Liver (tissue), 9 donors: ENCODE results near the gene OSGEPL1. TPM values are rescaled to one million over a fixed set of nuclear protein-coding genes. Genes with fewer than 3 reads are reported as not detected.

Experiments
- DNase-seq: peaks from one replicate; pipeline ENCODE4 v3.0.0-alpha.2; 2017; ENCODE audit warnings: low spot score
- H3K27ac ChIP-seq, 2 donors: one replicate each; pipeline ENCODE4 v1.7.0; 2013; ENCODE audit warnings: inconsistent platforms in 2 of 2, low read length in 2 of 2, control low read depth in 1 of 2, low read depth in 1 of 2, mild to moderate bottlenecking in 1 of 2
- H3K27me3 ChIP-seq, 4 donors: one replicate each; pipeline versions ENCODE4 v1.6.1 to v1.7.0; 2013; ENCODE audit warnings: low read length in 3 of 4, inconsistent platforms in 1 of 4, mild to moderate bottlenecking in 1 of 4, moderate library complexity in 1 of 4; ENCODE audit not compliant: control insufficient read depth in 4 of 4, insufficient read depth in 4 of 4
- H3K36me3 ChIP-seq, 4 donors: one replicate each; pipeline versions ENCODE4 v1.6.1 to v1.7.0; 2013; ENCODE audit warnings: low read length in 3 of 4, mild to moderate bottlenecking in 3 of 4, low read depth in 1 of 4, moderate library complexity in 1 of 4; ENCODE audit not compliant: control insufficient read depth in 4 of 4, insufficient read depth in 3 of 4
- H3K4me1 ChIP-seq, 4 donors: one replicate each; pipeline versions ENCODE4 v1.6.1 to v1.7.0; 2013; ENCODE audit warnings: low read length in 3 of 4, mild to moderate bottlenecking in 3 of 4, moderate library complexity in 1 of 4; ENCODE audit not compliant: control insufficient read depth in 4 of 4, insufficient read depth in 4 of 4
- H3K4me3 ChIP-seq, 3 donors: one replicate each; pipeline versions ENCODE4 v1.6.1 to v1.7.0; 2013; ENCODE audit warnings: low read length in 3 of 3, control low read depth in 1 of 3, low read depth in 1 of 3, mild to moderate bottlenecking in 1 of 3
- H3K9ac ChIP-seq, 2 donors: one replicate each; pipeline ENCODE4 v1.7.0; 2013; ENCODE audit warnings: low read length in 2 of 2, mild to moderate bottlenecking in 2 of 2, moderate library complexity in 2 of 2, control low read depth in 1 of 2, low read depth in 1 of 2
- H3K9me3 ChIP-seq, 4 donors: one replicate each; pipeline versions ENCODE4 v1.6.1 to v1.7.0; 2013; ENCODE audit warnings: low read length in 3 of 4; ENCODE audit not compliant: control insufficient read depth in 4 of 4
- EGR1 ChIP-seq, 2 donors: IDR thresholded peaks; 2 replicates each; pipeline ENCODE4 v1.6.1; 2016 to 2018; ENCODE audit warnings: antibody characterized with exemption in 2 of 2, low read depth in 2 of 2
- FOXA1 ChIP-seq: IDR thresholded peaks from 2 replicates; pipeline ENCODE4 v1.6.1; 2016; ENCODE audit warnings: antibody characterized with exemption
- FOXA2 ChIP-seq: IDR thresholded peaks from 2 replicates; pipeline ENCODE4 v1.6.1; 2016; ENCODE audit warnings: antibody characterized with exemption
- GABPA ChIP-seq, 2 donors: IDR thresholded peaks in 1 of 2; conservative IDR thresholded peaks in 1 of 2; 2 replicates each; pipeline ENCODE4 v1.6.1; 2016; ENCODE audit warnings: antibody characterized with exemption in 2 of 2, mild to moderate bottlenecking in 1 of 2, moderate library complexity in 1 of 2
- HNF4G ChIP-seq: IDR thresholded peaks from 2 replicates; pipeline ENCODE4 v1.6.1; 2016; ENCODE audit warnings: antibody characterized with exemption
- JUND ChIP-seq, 2 donors: IDR thresholded peaks; 2 replicates each; pipeline ENCODE4 v1.6.1; 2016; ENCODE audit warnings: antibody characterized with exemption in 2 of 2
- NR2F2 ChIP-seq: IDR thresholded peaks from 2 replicates; pipeline ENCODE4 v1.6.1; 2016; ENCODE audit warnings: antibody characterized with exemption
- RAD21 ChIP-seq, 2 donors: IDR thresholded peaks; 2 replicates each; pipeline ENCODE4 v1.6.1; 2016; ENCODE audit warnings: antibody characterized with exemption in 2 of 2, mild to moderate bottlenecking in 2 of 2
- RXRA ChIP-seq, 2 donors: IDR thresholded peaks; 2 replicates each; pipeline ENCODE4 v1.6.1; 2017 to 2018; ENCODE audit warnings: antibody characterized with exemption in 2 of 2, mild to moderate bottlenecking in 1 of 2
- SP1 ChIP-seq: IDR thresholded peaks from 2 replicates; pipeline ENCODE4 v1.6.1; 2018; ENCODE audit warnings: antibody characterized with exemption, mild to moderate bottlenecking
- TAF1 ChIP-seq: conservative IDR thresholded peaks from 2 replicates; pipeline ENCODE4 v1.6.1; 2016; ENCODE audit warnings: antibody characterized with exemption, mild to moderate bottlenecking
- YY1 ChIP-seq: IDR thresholded peaks from 2 replicates; pipeline ENCODE4 v1.6.1; 2016; ENCODE audit warnings: antibody characterized with exemption, mild to moderate bottlenecking
- WGBS: extraction: QIAGEN DNeasy Blood & Tissue Kit; methylation state at CpG from one replicate; pipeline ENCODE4 v1.1.7; 2013; 5-methylcytosine and 5-hydroxymethylcytosine counted together
- polyA plus RNA-seq, 2 donors: library from polyadenylated mRNA; stranded (reverse) in 1 of 2; unstranded in 1 of 2; fragments of 200-250 nt in 1 of 2; fragments of >200 nt in 1 of 2; fragmentation: Nextera tagmentation in 1 of 2; extraction: Ambion mirVana in 1 of 2; gene quantifications; one replicate each; pipeline versions ENCODE4 v1.2.1 to v1.2.3, GENCODE V29; 2013 to 2015
- total RNA-seq, 2 donors: library from RNA; depleted of rRNA; stranded (reverse); fragments of >200 nt; gene quantifications; one replicate each; pipeline ENCODE4 v1.2.3, GENCODE V29; 2014
- TF ChIP-seq, protein P1 (sequence below): IDR thresholded peaks from 2 replicates; pipeline ENCODE4 v1.6.1; 2016; ENCODE audit warnings: antibody characterized with exemption
- TF ChIP-seq, protein P2 (sequence below): IDR thresholded peaks from 2 replicates; pipeline ENCODE4 v1.6.1; 2016; ENCODE audit warnings: antibody characterized with exemption
- TF ChIP-seq, protein P3 (sequence below): fragments of 150-350 bp; IDR thresholded peaks from 2 replicates; pipeline ENCODE4 v1.5.1; 2017; ENCODE audit warnings: improper control_type of control experiment, low read depth, low read length; ENCODE audit not compliant: missing input control
- TF ChIP-seq, protein P4 (sequence below): IDR thresholded peaks from 2 replicates; pipeline ENCODE4 v1.6.1; 2016; ENCODE audit warnings: antibody characterized with exemption, mild to moderate bottlenecking
- donor health status: healthy.
- donor health status: healthy.
- donor health status: healthy.
- donor health status: healthy.
- donor health status: healthy.

Gene OSGEPL1
- total and polyA plus RNA-seq, 4 donors = 2.9 to 5.6 (median 5.3) TPM

DNA sequence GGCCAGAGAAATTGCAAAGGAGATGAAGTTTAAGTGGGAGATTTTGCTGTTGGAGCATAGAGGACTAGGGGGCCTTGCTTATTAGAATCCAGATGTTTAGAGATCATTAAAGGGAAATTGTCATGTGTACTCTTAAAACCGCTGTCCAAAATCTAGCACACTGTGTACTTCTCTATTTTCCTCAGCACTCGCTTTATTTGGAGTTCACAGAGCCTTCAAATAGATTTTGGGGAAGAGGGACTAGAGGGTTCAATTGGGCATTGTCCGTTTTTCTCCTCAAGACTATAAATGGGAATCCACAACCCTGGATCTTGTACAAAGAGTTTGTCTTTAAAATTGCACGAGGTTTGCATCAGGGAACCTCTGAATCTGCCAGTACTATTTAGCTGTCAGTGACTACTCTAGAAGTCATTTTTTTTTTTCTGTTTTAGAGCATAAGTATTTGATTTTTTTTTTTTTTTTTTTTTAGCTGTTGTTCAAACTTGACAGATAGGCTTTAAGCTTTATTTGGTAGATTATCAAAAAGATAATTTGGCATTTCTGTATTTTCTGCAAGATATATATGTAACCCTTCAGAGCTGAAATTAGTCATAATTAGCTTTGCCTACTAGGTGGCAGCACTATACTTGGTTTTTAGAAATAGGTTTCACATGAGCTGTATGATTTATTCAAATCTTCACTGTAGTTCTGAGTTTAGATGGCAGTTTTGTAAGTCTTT is 35.9 kb upstream of the OSGEPL1 start:
- Histone ChIP-seq H3K36me3 (peaks cover 2 to 19% (median 9%) of the 10 kb centered on the region in 4 donors), H3K4me3 (no peak overlapping the region), H3K4me1 (no peaks in the 10 kb centered on the region), H3K27ac (no peak overlapping the region), H3K27me3 (no peaks in the 10 kb centered on the region), H3K9me3 (no peaks in the 10 kb centered on the region), H3K9ac (no peak overlapping the region)
- WGBS = 74% methylated on average over 4 of the region's 4 CpGs
- TF ChIP-seq NR2F2 (no peak), RXRA (IDR thresholded peaks at IDR 0.05) (no peak), HNF4G (no peak), SP1 (no peak), RAD21 (IDR thresholded peaks at IDR 0.05) (peak; percentile 56 to 68), TAF1 (no peak), FOXA2 (no peak), JUND (IDR thresholded peaks at IDR 0.05) (no peak), YY1 (no peak), EGR1 (IDR thresholded peaks at IDR 0.05; ENCODE audit: low read depth in 2 of 2) (no peak), GABPA (IDR thresholded peaks at IDR 0.05 in 1 of 2, conservative IDR thresholded peaks at IDR 0.05 in 1 of 2) (no peak)
- TF ChIP-seq, protein P1, sequence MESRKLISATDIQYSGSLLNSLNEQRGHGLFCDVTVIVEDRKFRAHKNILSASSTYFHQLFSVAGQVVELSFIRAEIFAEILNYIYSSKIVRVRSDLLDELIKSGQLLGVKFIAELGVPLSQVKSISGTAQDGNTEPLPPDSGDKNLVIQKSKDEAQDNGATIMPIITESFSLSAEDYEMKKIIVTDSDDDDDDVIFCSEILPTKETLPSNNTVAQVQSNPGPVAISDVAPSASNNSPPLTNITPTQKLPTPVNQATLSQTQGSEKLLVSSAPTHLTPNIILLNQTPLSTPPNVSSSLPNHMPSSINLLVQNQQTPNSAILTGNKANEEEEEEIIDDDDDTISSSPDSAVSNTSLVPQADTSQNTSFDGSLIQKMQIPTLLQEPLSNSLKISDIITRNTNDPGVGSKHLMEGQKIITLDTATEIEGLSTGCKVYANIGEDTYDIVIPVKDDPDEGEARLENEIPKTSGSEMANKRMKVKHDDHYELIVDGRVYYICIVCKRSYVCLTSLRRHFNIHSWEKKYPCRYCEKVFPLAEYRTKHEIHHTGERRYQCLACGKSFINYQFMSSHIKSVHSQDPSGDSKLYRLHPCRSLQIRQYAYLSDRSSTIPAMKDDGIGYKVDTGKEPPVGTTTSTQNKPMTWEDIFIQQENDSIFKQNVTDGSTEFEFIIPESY = no peak
- TF ChIP-seq, protein P2, sequence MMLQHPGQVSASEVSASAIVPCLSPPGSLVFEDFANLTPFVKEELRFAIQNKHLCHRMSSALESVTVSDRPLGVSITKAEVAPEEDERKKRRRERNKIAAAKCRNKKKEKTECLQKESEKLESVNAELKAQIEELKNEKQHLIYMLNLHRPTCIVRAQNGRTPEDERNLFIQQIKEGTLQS = no peak
- TF ChIP-seq, protein P3, sequence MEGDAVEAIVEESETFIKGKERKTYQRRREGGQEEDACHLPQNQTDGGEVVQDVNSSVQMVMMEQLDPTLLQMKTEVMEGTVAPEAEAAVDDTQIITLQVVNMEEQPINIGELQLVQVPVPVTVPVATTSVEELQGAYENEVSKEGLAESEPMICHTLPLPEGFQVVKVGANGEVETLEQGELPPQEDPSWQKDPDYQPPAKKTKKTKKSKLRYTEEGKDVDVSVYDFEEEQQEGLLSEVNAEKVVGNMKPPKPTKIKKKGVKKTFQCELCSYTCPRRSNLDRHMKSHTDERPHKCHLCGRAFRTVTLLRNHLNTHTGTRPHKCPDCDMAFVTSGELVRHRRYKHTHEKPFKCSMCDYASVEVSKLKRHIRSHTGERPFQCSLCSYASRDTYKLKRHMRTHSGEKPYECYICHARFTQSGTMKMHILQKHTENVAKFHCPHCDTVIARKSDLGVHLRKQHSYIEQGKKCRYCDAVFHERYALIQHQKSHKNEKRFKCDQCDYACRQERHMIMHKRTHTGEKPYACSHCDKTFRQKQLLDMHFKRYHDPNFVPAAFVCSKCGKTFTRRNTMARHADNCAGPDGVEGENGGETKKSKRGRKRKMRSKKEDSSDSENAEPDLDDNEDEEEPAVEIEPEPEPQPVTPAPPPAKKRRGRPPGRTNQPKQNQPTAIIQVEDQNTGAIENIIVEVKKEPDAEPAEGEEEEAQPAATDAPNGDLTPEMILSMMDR = peak; percentile 36
- DNase-seq = no peak

DNA sequence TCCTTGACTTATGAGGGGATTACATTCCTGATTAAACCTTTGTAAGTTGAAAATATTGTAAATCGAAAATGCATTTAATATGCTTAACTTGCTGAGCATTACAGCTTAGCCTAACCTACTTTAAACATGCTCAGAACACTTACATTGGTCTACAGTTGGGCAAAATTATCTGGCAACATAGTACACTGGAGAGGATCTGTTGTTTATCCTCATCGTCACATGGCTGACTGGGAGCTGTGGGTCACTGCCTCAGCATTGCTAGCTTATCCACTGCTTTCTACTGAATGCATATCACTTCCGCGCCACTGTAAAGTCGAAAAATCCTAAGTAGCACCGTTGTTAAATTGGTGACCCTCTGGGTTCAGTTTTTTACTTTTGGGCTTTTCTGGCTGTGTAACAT is 35.3 kb upstream of the OSGEPL1 start:
- H3K4me1 ChIP-seq = no peaks in the 10 kb centered on the region
- no peaks in the 10 kb centered on the region for H3K27me3 ChIP-seq
- DNase-seq = no peak
- H3K9ac ChIP-seq = no peak overlapping the region
- WGBS = 87% methylated on average over 6 of the region's 6 CpGs
- TF ChIP-seq, protein P2 = no peak
- peaks cover 3 to 22% (median 12%) of the 10 kb centered on the region in 4 donors for H3K36me3 ChIP-seq
- H3K9me3 ChIP-seq = no peaks in the 10 kb centered on the region
- H3K27ac ChIP-seq = no peak overlapping the region
- no peak overlapping the region for H3K4me3 ChIP-seq

DNA sequence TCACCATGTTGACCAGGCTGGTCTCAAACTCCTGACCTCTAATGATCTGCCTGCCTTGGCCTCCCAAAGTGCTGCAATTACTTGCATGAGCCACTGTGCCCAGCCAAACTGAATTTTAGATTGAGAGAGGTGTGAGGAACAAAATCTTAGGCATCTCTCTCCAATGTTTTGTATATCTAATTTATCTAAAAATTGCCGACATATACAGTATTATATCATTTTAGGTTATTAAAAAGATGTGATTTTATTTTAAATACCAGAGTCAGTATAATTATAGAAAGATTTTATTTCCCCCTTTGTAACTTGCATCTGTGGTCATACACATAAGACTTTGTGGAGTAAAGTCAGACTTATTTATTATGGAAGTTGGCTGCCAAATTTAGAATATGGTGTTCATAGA is 31.7 kb upstream of the OSGEPL1 start:
- H3K36me3 ChIP-seq = peaks cover 5 to 26% (median 13%) of the 10 kb centered on the region in 4 donors
- no peaks in the 10 kb centered on the region for H3K27me3 ChIP-seq
- TF ChIP-seq, protein P3 = no peak
- TF ChIP-seq, protein P2 = no peak
- TF ChIP-seq FOXA2 (no peak), FOXA1 (no peak), EGR1 (IDR thresholded peaks at IDR 0.05; ENCODE audit: low read depth in 2 of 2) (no peak)
- TF ChIP-seq, protein P4, sequence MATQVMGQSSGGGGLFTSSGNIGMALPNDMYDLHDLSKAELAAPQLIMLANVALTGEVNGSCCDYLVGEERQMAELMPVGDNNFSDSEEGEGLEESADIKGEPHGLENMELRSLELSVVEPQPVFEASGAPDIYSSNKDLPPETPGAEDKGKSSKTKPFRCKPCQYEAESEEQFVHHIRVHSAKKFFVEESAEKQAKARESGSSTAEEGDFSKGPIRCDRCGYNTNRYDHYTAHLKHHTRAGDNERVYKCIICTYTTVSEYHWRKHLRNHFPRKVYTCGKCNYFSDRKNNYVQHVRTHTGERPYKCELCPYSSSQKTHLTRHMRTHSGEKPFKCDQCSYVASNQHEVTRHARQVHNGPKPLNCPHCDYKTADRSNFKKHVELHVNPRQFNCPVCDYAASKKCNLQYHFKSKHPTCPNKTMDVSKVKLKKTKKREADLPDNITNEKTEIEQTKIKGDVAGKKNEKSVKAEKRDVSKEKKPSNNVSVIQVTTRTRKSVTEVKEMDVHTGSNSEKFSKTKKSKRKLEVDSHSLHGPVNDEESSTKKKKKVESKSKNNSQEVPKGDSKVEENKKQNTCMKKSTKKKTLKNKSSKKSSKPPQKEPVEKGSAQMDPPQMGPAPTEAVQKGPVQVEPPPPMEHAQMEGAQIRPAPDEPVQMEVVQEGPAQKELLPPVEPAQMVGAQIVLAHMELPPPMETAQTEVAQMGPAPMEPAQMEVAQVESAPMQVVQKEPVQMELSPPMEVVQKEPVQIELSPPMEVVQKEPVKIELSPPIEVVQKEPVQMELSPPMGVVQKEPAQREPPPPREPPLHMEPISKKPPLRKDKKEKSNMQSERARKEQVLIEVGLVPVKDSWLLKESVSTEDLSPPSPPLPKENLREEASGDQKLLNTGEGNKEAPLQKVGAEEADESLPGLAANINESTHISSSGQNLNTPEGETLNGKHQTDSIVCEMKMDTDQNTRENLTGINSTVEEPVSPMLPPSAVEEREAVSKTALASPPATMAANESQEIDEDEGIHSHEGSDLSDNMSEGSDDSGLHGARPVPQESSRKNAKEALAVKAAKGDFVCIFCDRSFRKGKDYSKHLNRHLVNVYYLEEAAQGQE = no peak
- no peak for DNase-seq
- no peaks in the 10 kb centered on the region for H3K4me1 ChIP-seq
- no peaks in the 10 kb centered on the region for H3K9me3 ChIP-seq
- no peak overlapping the region for H3K9ac ChIP-seq
- H3K4me3 ChIP-seq = no peak overlapping the region
- H3K27ac ChIP-seq = no peak overlapping the region
- 99% methylated on average over 1 of the region's 1 CpG for WGBS
